NCI-H2081 treated with DMSO at 0.1 percent for 48 hours (cell line): ENCODE results near the gene RCN2.

Source experiments
- DNase-seq: peaks from one replicate; lab custom pipeline; 2025; lab: John Stamatoyannopoulos, UW

RCN2 gene

GRCh38 chr15:76974456-76975036 is 43.0 kb downstream of the RCN2 start:
- no peak for DNase-seq

DNA sequence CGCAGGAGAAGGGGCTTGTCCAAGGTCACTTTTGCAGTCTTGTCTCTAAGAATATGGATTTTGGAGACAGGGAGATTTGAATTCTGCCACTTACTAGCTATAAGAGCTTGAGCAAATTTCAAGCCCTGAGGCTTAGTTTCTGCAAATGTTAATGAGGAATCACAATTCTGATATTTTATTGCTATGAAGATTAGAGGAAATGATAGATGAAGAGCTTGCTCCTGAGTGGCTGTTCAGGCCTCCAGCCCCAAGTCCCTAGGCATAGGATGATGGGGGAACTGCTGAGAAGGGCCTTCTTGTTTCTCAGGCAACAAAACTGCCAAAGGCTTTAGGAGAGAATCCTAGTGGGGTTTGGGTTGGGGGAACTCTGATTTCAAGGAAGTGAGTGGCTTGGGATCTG is 44.6 kb downstream of the RCN2 start:
- DNase-seq = no peak

DNA sequence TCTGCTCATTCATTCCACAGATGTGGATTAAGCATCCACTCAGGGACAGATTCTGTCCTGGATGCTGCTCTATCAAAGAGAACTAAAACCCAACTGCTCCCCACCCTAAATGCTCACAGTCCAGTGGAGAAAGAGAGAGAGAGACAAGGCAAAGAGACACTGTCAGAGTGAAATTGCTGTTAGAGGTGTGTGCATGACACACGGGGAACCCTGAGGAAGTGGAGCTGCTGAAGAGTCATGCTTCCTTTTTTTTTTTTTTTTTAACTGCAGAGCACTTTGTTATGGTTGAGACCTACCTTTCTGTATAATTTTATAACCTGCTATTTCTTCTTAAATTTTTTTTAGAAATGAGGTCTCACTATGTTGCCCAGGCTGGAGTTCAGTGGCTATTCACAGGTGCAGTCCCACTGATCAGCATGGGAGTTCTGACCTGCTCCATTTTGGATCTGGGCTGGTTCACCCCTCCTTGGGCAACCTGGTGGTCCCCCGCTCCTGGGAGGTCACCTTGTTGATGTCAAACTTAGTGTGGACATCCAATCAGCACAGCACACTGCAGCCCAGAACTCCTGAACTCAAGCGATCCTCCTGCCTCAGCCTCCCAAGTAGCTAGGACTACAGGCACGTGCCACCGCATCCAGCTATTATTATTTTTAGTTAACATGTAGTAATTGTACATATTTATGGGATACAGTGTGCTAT is 45.2 kb downstream of the RCN2 start:
- no peak for DNase-seq

DNA sequence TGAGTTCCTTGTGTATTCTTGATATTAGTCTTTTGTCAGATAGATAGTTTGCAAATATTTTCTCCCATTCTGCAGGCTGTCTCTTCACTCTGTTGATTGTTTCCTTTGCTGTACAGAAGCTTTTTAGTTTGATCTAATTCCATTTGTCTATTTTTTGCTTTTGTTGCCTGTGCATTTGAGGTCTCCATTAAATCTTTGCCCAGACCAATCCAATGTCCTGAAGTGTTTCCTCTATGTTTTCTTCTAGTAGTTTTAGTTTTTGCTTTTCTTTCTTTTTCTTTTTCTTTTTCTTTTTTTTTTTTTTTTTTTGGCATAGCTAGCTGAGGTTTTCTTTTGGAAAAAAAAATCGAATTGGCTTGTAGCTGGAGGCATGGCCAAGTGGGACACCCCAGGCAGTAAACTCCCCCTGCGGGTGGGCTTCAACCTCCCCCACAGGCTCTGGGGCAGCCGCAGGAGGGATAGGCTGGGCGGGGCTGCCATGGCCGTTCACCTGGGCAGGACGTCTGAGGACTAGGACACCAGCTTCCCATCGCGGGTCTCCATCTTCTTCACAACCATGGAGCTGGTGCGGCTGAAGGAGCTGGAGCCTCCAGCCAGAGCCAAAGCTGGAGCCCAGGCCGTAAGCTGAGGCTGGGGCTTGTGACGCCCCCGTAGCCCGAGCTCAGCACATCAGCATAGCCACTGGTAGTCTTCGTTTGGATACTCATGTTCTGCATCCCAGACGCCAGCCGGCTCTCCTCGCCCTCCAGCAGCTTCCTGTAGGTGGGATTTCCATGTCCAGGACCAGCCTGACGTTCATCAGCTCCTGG is 47.2 kb downstream of the RCN2 start:
- no peak for DNase-seq

GRCh38 chr15:76979331-76979925 is 47.9 kb downstream of the RCN2 start:
- DNase-seq = no peak

GRCh38 chr15:76979996-76980520 is 48.5 kb downstream of the RCN2 start:
- DNase-seq = no peak

GRCh38 chr15:76982356-76982755 is 50.8 kb downstream of the RCN2 start:
- no peak for DNase-seq

DNA sequence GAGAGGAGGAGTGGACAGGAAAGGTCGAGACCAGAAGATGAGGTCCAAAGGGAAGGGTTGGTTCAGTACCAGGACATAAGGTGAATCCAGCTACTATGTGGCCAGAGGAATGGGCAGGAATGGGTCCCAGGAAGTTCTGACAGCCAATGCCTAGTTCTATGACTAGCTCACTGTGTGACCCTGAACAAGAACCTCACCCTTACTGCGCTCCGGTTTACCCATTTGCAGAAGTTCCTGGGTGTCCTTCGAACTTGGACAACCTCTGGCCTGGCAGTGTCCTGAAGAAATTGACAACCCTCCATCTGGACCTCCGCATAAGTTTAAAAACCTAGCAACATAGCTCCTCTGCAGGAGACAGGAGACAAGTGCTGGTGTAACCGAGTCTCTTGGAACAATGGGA is 51.2 kb downstream of the RCN2 start:
- no peak for DNase-seq

DNA sequence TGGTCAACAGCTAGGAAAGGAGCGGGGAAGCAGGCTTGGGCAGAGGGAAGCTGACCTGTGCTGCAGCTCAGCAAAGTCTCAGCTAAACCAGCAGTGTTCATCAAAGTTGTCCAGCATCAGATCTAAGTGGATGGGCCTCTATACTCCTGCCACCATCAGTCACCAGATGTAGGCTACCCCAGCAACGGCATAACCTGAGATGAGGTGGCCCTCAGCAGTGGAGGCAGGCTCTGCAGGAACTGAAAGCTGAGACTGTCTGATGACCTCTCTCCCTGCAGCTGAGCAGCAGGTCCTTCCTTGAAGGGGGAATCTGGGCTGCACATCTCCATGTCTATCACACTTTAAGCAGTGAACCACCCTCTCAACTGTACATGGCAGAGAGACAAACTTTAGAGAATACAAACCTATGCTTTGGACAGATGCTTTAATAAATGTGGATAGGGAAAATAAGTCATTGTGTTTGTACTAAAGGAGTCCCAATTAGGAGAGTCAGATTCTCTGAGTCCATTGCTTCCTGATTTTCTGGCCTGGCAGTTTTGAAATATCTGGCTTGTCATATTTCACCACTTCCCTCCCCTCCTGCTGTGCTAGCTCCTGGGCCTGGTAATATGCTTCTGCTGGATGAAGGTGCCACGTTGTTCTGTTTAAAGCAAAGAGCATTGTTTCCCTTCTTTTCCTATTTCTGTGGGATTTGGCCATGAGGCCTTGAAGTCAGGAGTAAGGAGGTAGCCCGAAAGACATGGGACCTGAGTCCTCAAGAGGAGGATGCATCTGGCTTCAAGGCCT is 52.2 kb downstream of the RCN2 start:
- no peak for DNase-seq

GRCh38 chr15:76986743-76987142 is 55.2 kb downstream of the RCN2 start:
- DNase-seq = no peak

- no peak for DNase-seq
These were observed 55.7 kb downstream of the RCN2 start for GRCh38 chr15:76987276-76987675.

DNA sequence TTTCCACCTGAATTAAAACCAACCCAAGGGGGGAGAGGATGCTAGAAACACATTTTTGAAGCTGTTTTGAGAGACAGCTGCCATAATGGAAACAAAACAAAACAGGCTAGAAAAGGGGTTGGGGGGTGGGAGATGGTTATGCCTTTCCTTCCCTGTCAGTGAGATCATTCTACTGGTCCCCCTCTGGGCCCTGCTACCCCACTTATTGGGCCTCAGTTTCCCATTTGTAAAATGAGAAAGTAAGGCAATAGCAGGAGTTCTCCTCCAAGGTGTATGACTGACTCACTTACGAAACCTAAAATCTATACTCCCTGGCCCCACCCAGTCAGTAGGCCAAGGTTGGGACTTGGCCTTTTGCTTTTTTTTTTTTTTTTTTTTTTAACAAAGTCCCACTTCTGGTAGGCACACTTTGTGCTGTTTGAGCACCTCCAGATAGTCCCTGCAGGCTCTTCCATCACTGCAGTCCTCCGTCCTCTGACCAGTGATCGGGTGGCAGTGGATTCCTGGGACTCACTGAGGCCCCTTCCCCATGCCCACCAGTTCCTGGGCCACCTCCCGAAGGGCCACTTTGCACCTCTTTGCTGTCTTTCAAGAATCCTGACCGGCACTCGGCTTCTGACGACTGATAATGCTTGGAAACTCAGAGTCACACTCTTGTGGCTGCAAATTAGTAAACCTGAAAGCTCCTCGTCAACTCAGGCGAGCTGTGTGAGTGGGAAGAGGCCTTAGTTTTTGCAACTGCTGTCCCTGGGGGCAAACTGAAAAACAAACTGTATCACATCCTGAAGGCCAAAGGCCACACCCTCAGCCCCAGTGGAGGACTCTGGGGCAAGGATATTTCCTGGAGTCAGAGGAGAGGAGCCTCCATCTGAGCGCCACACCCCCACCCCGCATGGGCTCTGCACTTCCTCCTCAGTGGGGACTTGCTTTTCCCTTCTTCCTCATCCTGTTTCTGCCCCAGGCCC is 56.6 kb downstream of the RCN2 start:
- no peak for DNase-seq

DNA sequence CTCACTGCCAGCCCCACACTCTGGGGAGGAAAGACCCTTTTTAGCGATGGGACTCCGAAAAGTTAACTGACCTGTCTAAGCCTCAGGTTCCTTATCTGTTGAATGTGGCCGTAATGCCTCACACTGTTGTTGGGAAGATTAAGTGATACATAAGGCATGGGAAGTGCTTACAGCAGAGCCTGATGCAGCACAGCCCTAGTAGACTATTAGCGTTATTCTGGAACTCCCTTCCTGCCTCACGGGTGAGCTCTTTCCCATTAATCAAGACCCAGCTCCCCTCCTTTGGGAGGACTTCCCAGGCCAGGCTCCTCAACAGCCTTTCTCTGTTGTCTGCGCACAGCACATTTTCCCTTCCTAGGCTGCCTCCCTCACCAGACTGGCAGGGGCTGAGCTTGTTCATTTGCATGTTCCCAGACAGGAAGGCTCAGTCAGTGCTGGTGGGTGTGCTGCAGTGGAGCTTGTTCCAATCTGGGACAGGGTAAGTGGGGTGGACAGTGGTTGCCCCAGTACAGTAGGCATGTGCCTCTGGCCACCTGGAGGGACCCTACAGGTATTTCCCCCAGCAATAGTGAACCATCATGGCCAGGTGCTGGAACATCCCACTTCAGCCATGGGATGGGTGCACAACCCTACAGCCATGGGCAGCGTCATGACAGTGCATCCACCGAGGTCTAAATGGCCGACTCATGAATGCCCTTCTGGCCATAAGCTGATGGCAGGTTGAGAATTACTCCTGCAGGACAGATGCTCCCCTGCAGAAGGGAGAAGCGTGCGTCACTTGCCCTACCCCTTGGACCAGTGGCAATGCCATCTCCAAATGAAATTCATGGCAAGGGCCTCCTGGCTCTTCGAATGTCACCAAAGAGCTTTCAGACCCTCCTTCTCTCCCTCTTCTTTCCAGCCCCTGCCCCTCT is 57.6 kb downstream of the RCN2 start:
- no peak for DNase-seq

GRCh38 chr15:76991048-76991447 is 59.5 kb downstream of the RCN2 start:
- DNase-seq = no peak

GRCh38 chr15:76991741-76992645 is 60.4 kb downstream of the RCN2 start:
- no peak for DNase-seq

DNA sequence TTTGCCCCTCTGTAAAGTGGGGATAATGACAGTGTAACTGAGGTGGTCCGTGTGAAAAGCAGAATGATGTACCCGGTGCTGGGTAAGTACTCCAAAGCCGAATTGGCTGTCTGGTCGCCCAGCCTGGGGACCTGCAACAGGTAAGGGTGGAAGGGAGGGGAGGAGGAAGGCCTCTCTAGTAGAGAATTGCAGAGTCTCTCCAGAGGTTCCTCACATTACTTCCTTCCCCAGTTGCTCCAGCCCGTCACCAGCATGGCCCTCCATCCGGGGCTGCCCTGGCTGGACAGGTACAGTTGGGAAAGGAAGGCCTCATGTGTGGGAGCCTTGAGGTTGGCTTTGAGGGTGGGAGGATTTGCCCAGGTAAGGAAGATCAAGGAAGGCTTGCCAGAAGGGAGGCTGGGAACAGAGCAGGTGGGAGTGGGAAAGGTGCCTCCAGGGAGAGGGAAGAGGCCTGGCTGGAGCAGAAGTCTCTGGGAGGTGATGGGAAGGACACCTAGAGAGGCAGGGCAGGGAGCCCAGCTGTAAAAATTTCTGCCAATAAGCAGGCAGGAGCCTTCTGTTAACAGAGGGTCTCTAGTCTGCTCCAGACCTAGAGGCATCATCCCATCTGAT is 61.7 kb downstream of the RCN2 start:
- DNase-seq = no peak

GRCh38 chr15:76994001-76994400 is 62.5 kb downstream of the RCN2 start:
- DNase-seq = no peak

GRCh38 chr15:76994496-76994895 is 62.9 kb downstream of the RCN2 start:
- DNase-seq = no peak
